ENCODE results near the gene SOX15.
A peak's percentile ranks its signal among the peaks of the same experiment; 100 is the strongest.

The SOX15 gene

GRCh38 chr17:7582396-7583252 is 7.3 kb downstream of the SOX15 start:
- no peak for TF ChIP-seq CTCF (conservative IDR thresholded peaks at IDR 0.05; ENCODE audit: low read depth, low read length)
- H3K4me3 ChIP-seq (ENCODE audit: low read length): no peak overlapping the region
- no peak for DNase-seq (ENCODE audit: low read depth)

- no peak for TF ChIP-seq CTCF (conservative IDR thresholded peaks at IDR 0.05; ENCODE audit: low read depth, low read length)
- DNase-seq (ENCODE audit: low read depth): no peak
- no peak overlapping the region for H3K4me3 ChIP-seq (ENCODE audit: low read length)
Measured at GRCh38 chr17:7580604-7581575, 9.0 kb downstream of the SOX15 start.

- no peak for TF ChIP-seq CTCF (conservative IDR thresholded peaks at IDR 0.05; ENCODE audit: low read depth, low read length)
- no peak overlapping the region for H3K4me3 ChIP-seq (ENCODE audit: low read length)
- no peak for DNase-seq (ENCODE audit: low read depth)
Measured at GRCh38 chr17:7579834-7580603, 9.9 kb downstream of the SOX15 start.

GRCh38 chr17:7579001-7579833 is 10.7 kb downstream of the SOX15 start, which contains the start of gene CD68:
CD68 (plus strand) TSS chr17:7579638; CDS start chr17:7579678, 40 bp downstream.
- DNase-seq (ENCODE audit: low read depth): peak; percentile 90
- TF ChIP-seq CTCF (conservative IDR thresholded peaks at IDR 0.05; ENCODE audit: low read depth, low read length): no peak
- H3K4me3 ChIP-seq (ENCODE audit: low read length): no peak within 1 kb of the TSS

GRCh38 chr17:7577327-7578199 is 12.3 kb downstream of the SOX15 start:
- no peak for DNase-seq (ENCODE audit: low read depth)
- no peak for TF ChIP-seq CTCF (conservative IDR thresholded peaks at IDR 0.05; ENCODE audit: low read depth, low read length)
- no peak overlapping the region for H3K4me3 ChIP-seq (ENCODE audit: low read length)

All from retinal pigment epithelial cell (primary cell).